Colonic mucosa (tissue), 4 donors: ENCODE data around the gene FHIT. TPM values are rescaled to one million over a fixed set of nuclear protein-coding genes. Genes with fewer than 3 reads are reported as not detected.
"Not testable (repeated sequence)": the region's sequence is repeated elsewhere in the genome, so short reads cannot be mapped to it uniquely, and the experiment has no call there.

ENCODE experiments used
- DNase-seq: peaks from one replicate; pipeline ENCODE4 v3.0.0-alpha.2; 2020
- H3K27ac ChIP-seq: fragments of 200-600 bp; one replicate; pipeline ENCODE4 v1.8.0; 2021
- H3K27me3 ChIP-seq: fragments of 200-600 bp; one replicate; pipeline ENCODE4 v1.8.0; 2021
- H3K36me3 ChIP-seq: fragments of 200-600 bp; one replicate; pipeline ENCODE4 v1.8.0; 2021
- H3K4me1 ChIP-seq: fragments of 200-600 bp; one replicate; pipeline ENCODE4 v1.8.0; 2021; ENCODE audit warnings: mild to moderate bottlenecking
- H3K4me3 ChIP-seq: fragments of 200-600 bp; one replicate; pipeline ENCODE4 v1.8.0; 2021
- H3K9ac ChIP-seq, 2 donors: one replicate each; pipeline ENCODE4 v1.7.0; 2013; ENCODE audit warnings: control low read depth in 2 of 2, low read depth in 2 of 2, low read length in 2 of 2
- H3K9me3 ChIP-seq: fragments of 200-600 bp; one replicate; pipeline ENCODE4 v1.8.0; 2021
- CTCF ChIP-seq: fragments of 200-600 bp; IDR thresholded peaks from one replicate; pipeline ENCODE4 v1.8.0; 2022; ENCODE audit warnings: antibody characterized with exemption, mild to moderate bottlenecking
- intact Hi-C: fragments of 100-400 bp; cut with DNase I; formaldehyde crosslinking; loops from one replicate; pipeline ENCODE4 v1.14.1; 2022
- total RNA-seq, 2 donors: library from RNA; stranded (reverse); fragmentation: NEBNext Ultra II Directional in 1 of 2; extraction: Animal tissue kit (Norgen Biotek cat#: 25700) in 1 of 2; gene quantifications; one replicate each; pipeline ENCODE4 v1.2.1, GENCODE V29; 2021
- donor health status: healthy.
- donor health status: DM: no; HTN: no; CAD: no.
- donor health status: DM: no; HTN: no; CAD: no.

FHIT gene
- total RNA-seq, 2 donors from 2014 or later: 7.7 to 9.4 TPM

DNA sequence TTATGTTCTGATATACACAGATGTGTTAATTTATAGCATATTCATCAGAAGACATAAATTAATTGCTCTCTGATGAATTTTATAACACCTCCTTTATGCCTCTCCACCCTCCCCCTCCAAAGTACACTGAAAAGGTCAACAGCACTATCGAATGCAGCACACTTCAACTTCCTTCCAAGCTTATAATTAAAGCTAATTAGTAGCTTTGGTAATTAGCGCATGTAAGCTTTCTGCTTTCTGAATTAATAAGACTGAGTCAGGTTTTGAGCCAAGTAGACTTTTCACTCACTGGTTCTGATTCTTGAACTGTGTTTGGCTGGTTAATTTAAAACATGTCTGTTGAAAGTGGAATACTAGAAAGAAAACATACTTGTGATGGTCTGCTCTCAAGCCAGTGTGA is 1440.6 kb downstream of the FHIT start:
- Histone ChIP-seq H3K9me3 (no peaks in the 10 kb centered on the region), H3K36me3 (no peaks in the 10 kb centered on the region), H3K27me3 (no peaks in the 10 kb centered on the region), H3K9ac (no peak overlapping the region), H3K4me3 (no peak overlapping the region), H3K4me1 (no peaks in the 10 kb centered on the region), H3K27ac (no peak overlapping the region)
- no peak for TF ChIP-seq CTCF
- no peak for DNase-seq
- intact Hi-C loops: no loop called here

DNA sequence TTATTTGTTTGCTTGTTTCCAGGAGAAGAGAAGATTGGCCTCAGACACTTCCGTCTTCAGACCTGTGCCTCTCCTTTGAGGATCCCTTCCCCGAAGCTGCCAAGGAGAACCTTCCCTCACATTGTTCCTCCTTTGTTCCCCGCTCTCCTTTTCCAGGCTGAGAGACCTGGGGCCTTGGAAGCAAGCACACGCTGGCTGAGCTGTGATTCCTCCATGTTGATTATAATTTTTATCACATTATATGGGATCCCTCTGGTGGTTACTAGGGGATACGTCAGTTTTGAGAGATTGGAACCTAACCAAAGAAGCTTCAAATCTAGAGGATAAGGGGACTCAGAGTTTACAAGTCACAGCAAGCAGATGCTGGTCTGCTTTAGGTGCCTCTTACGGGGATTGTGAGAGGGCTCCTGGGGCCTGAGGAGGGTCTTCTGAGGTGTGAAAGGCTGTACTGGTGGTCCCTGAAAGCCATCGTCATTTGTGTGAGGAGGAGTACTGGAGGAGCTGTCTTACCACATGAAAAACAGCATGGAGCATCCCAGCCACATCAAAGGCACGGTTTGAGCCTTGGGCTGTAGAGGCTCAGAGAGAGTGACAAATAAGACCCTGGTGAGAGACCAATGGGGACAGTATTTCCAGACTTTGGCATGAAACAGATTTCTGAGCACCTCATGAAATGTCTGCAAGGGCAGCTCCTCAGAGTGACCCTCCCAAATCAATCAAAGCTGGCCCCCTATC is 1441.4 kb downstream of the FHIT start:
- intact Hi-C loops: loop anchor here (2.0 kb wide), 1 partner anchor 235 kb away; no protein-coding TSS in a partner anchor
- DNase-seq: no peak
- no peaks in the 10 kb centered on the region for H3K9me3 ChIP-seq
- no peaks in the 10 kb centered on the region for H3K36me3 ChIP-seq
- H3K4me1 ChIP-seq: no peaks in the 10 kb centered on the region
- H3K9ac ChIP-seq: no peak overlapping the region
- H3K27me3 ChIP-seq: no peaks in the 10 kb centered on the region
- no peak overlapping the region for H3K27ac ChIP-seq
- peak; percentile 18 for TF ChIP-seq CTCF
- H3K4me3 ChIP-seq: no peak overlapping the region

GRCh38 chr3:59809016-59809415 is 1442.2 kb downstream of the FHIT start:
- no peak for DNase-seq
- Histone ChIP-seq H3K27me3 (no peaks in the 10 kb centered on the region), H3K4me3 (no peak overlapping the region), H3K36me3 (no peaks in the 10 kb centered on the region), H3K9me3 (no peaks in the 10 kb centered on the region), H3K9ac (no peak overlapping the region), H3K27ac (no peak overlapping the region), H3K4me1 (no peaks in the 10 kb centered on the region)
- intact Hi-C loops: loop anchor here (2.0 kb wide), 1 partner anchor 234 kb away; no protein-coding TSS in a partner anchor
- no peak for TF ChIP-seq CTCF

- H3K4me1 ChIP-seq: no peaks in the 10 kb centered on the region
- no peaks in the 10 kb centered on the region for H3K9me3 ChIP-seq
- no peak for DNase-seq
- no peak overlapping the region for H3K4me3 ChIP-seq
- H3K9ac ChIP-seq: no peak overlapping the region
- H3K27me3 ChIP-seq: no peaks in the 10 kb centered on the region
- TF ChIP-seq CTCF: no peak
- no peaks in the 10 kb centered on the region for H3K36me3 ChIP-seq
- intact Hi-C loops: loop anchor here (2.0 kb wide), 1 partner anchor 234 kb away; no protein-coding TSS in a partner anchor
- no peak overlapping the region for H3K27ac ChIP-seq
Measured at GRCh38 chr3:59808446-59808845, 1442.8 kb downstream of the FHIT start.

GRCh38 chr3:59803268-59803667 is 1448.0 kb downstream of the FHIT start:
- Histone ChIP-seq H3K36me3 (no peaks in the 10 kb centered on the region), H3K9me3 (no peaks in the 10 kb centered on the region), H3K27me3 (no peaks in the 10 kb centered on the region), H3K4me3 (no peak overlapping the region), H3K27ac (no peak overlapping the region), H3K4me1 (no peaks in the 10 kb centered on the region), H3K9ac (no peak overlapping the region)
- no peak for DNase-seq
- intact Hi-C loops: no loop called here
- TF ChIP-seq CTCF: no peak

- DNase-seq, intact Hi-C loops, H3K9me3 ChIP-seq, H3K36me3 ChIP-seq, H3K27me3 ChIP-seq, H3K4me1 ChIP-seq, H3K9ac ChIP-seq, H3K27ac ChIP-seq, H3K4me3 ChIP-seq: not testable (repeated sequence)
Measured at GRCh38 chr3:59802453-59802852, 1448.8 kb downstream of the FHIT start.
